ENCODE measurements around the gene PUS7. TPM values are rescaled to one million over a fixed set of nuclear protein-coding genes. Genes with fewer than 3 reads are reported as not detected.
A peak's percentile ranks its signal among the peaks of the same experiment; 100 is the strongest.
"Not testable (repeated sequence)": the region's sequence is repeated elsewhere in the genome, so short reads cannot be mapped to it uniquely, and the experiment has no call there.

PUS7 gene
- total and polyA plus RNA-seq, 4 experiments from 2014 or later: 5.2 to 5.9 (median 5.6) TPM

DNA sequence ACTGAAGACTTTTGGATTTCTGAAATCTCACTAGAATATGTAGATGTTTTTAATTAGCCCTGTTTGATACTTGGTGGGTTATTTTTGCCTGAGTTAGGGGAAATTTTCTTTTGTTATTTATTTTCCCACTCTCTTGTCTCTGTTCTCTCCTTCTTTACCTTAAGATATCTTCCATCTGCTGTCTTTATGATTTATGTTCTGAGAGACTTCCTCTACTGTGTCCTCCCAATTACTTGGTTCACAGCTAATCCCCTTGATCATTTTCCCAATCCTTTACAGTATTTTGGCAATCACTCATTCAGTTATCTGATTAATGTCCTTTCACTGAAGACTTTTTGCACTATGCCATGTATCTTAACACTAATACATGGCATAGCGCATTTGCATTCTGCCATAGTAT is 83.8 kb downstream of the PUS7 start:
- Mint-ChIP-seq H3K9me3 (no peaks in the 10 kb centered on the region), H3K4me3 (no peak overlapping the region), H3K27me3 (no peaks in the 10 kb centered on the region), H3K27ac (peak overlapping the region in 1 of 7 donors; percentile 29), H3K4me1 (peaks cover 0 to 3% (median 1%) of the 10 kb centered on the region in 4 donors), H3K36me3 (no peaks in the 10 kb centered on the region)
- no peaks in the 10 kb centered on the region for H3K36me3 ChIP-seq (ENCODE audit: insufficient read depth, low read length)
- H3K27ac ChIP-seq (ENCODE audit: low read depth, low read length): no peak overlapping the region
- no peak overlapping the region for H3K4me3 ChIP-seq (ENCODE audit: low read length in 2 of 2)
- CTCF ChIA-PET (ENCODE audit: partially characterized antibody): interaction anchor here (1.0 to 1.3 kb wide), 2 partner anchors 8 to 12 kb away, joined by 3 to 4 read pairs; no protein-coding TSS in a partner anchor
- no peaks in the 10 kb centered on the region for H3K9me3 ChIP-seq (ENCODE audit: control insufficient read depth in 1 of 2, low read length in 2 of 2)
- H3K4me1 ChIP-seq (ENCODE audit: insufficient read depth, low read length): no peaks in the 10 kb centered on the region
- DNase-seq: no peak
- intact Hi-C loops (cut with micrococcal nuclease): no loop called here
- no peaks in the 10 kb centered on the region for H3K27me3 ChIP-seq (ENCODE audit: insufficient read depth, low read length)
- POLR2A ChIA-PET (ENCODE audit: partially characterized antibody): interaction anchor here (1.3 kb wide), 1 partner anchor 8 kb away, joined by 4 read pairs; no protein-coding TSS in a partner anchor

DNA sequence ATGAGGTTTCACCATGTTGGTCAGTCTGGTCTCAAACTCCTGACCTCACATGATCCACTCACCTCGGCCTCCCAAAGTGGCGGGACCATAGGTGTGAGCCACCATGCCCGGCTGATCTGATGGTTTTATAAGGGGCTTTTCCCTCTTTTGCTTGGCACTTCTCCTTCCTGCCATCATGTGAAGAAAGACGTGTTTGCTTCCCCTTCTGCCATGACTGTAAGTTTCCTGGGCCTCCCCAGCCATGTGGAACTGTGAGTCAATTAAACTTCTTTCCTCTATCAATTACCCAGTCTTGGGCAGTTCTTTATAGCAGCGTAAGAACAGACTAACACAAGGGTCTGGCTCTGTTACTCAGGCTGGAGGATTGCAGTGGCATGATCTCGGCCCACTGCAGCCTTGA is 84.7 kb downstream of the PUS7 start:
- POLR2A ChIA-PET (ENCODE audit: partially characterized antibody); CTCF ChIA-PET (ENCODE audit: partially characterized antibody); H3K4me3 Mint-ChIP-seq; H3K27me3 ChIP-seq (ENCODE audit: insufficient read depth, low read length); H3K4me1 Mint-ChIP-seq; H3K27ac Mint-ChIP-seq; H3K36me3 ChIP-seq (ENCODE audit: insufficient read depth, low read length); H3K36me3 Mint-ChIP-seq; H3K27me3 Mint-ChIP-seq; DNase-seq; H3K27ac ChIP-seq (ENCODE audit: low read depth, low read length); H3K4me1 ChIP-seq (ENCODE audit: insufficient read depth, low read length); H3K9me3 ChIP-seq (ENCODE audit: control insufficient read depth in 1 of 2, low read length in 2 of 2); H3K4me3 ChIP-seq (ENCODE audit: low read length in 2 of 2); intact Hi-C loops (cut with micrococcal nuclease); H3K9me3 Mint-ChIP-seq: not testable (repeated sequence)

DNA sequence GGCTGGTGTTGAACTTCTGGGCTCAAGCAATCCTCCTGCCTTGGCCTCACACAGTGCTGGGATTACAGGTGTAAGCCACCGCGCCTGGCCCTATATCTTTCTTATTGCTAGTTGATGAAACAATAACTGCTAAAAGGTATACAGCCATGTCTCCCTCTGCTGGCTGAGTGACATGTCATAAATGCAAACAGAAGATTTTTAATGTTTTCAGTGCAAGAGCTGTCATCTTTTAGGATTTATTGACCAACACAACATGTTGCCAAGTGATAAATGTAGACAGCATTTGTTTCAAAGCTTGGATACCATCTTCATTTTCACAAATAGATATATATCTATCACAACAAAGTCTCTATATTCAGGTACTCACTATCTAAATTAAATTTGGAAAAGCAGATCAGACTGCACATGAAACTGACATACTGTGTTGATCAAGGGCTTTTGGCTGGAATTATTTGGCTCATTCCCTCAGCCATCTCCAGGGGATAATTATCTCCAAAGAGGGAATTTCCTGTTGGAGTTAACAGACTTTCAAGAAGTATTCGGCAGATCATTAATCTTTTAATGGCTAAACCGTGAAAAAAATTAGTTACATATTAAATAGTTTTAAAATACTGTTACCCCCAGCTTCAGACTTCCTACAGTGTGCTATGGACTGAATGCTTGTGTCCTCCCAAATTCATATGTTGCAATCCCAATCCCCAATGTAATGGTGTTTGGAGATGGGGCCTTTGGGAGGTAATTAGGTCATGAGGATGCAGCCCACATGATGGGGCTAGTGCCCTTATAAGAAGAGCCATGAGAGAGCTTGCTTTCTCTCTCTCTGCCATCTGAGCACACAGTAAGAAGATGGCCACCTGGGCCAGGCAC is 92.1 kb downstream of the PUS7 start:
- H3K27ac Mint-ChIP-seq: peak overlapping the region in 2 of 7 donors; percentile 22 to 46

DNA sequence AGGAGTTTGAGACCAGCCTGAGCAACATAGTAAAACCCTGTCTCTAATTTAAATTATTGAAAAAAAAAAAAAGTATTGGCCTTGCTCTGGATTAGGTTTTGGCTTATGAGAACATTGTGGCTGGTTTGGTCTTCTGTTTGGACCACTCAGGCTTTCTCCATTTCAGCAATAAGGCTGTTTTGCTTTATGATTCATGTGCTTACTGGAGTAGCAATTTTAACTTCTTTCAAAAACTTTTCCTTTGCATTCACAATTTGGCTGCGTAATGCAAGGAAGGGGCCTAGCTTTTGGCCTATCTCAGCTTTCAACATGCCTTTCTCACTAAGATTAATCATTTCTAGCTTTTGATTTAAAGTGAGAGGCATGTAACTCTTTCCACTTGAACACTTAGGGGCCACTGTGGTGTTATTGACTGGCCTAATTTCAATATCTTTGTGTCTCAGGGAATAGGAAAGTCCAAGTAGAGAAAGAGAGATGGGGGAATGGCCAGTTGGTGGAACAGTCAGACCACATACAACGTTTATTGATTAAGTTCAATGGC is 95.4 kb downstream of the PUS7 start:
- no peaks in the 10 kb centered on the region for H3K36me3 Mint-ChIP-seq
- POLR2A ChIA-PET (ENCODE audit: partially characterized antibody): interaction anchor here (0.8 kb wide), 1 partner anchor 24 kb away, joined by 3 read pairs; no protein-coding TSS in a partner anchor
- H3K9me3 ChIP-seq (ENCODE audit: control insufficient read depth in 1 of 2, low read length in 2 of 2): no peaks in the 10 kb centered on the region
- no peaks in the 10 kb centered on the region for H3K36me3 ChIP-seq (ENCODE audit: insufficient read depth, low read length)
- peaks cover 3 to 8% (median 6%) of the 10 kb centered on the region in 4 donors for H3K4me1 Mint-ChIP-seq
- CTCF ChIA-PET (ENCODE audit: partially characterized antibody): interaction anchor here (1.4 kb wide), 2 partner anchors 12 to 446 kb away, joined by 4 to 5 read pairs; no protein-coding TSS in a partner anchor
- no peak for DNase-seq
- H3K4me3 Mint-ChIP-seq: no peak overlapping the region
- H3K27ac Mint-ChIP-seq: peak overlapping the region in 1 of 7 donors; percentile 8
- no peak overlapping the region for H3K4me3 ChIP-seq (ENCODE audit: low read length in 2 of 2)
- no peak overlapping the region for H3K27ac ChIP-seq (ENCODE audit: low read depth, low read length)
- no peaks in the 10 kb centered on the region for H3K27me3 ChIP-seq (ENCODE audit: insufficient read depth, low read length)
- no peaks in the 10 kb centered on the region for H3K27me3 Mint-ChIP-seq
- intact Hi-C loops (cut with micrococcal nuclease): no loop called here
- H3K9me3 Mint-ChIP-seq: no peaks in the 10 kb centered on the region
- H3K4me1 ChIP-seq (ENCODE audit: insufficient read depth, low read length): peaks cover 5% of the 10 kb centered on the region

More for the DNA sequence above, 92.1 kb downstream of the PUS7 start:
- no peaks in the 10 kb centered on the region for H3K36me3 Mint-ChIP-seq
- Histone ChIP-seq H3K4me1 (ENCODE audit: insufficient read depth, low read length) (peaks cover 5% of the 10 kb centered on the region), H3K27ac (ENCODE audit: low read depth, low read length) (no peak overlapping the region), H3K9me3 (ENCODE audit: control insufficient read depth in 1 of 2, low read length in 2 of 2) (no peaks in the 10 kb centered on the region), H3K27me3 (ENCODE audit: insufficient read depth, low read length) (no peaks in the 10 kb centered on the region), H3K36me3 (ENCODE audit: insufficient read depth, low read length) (no peaks in the 10 kb centered on the region), H3K4me3 (ENCODE audit: low read length in 2 of 2) (no peak overlapping the region)
- no peaks in the 10 kb centered on the region for H3K9me3 Mint-ChIP-seq
- H3K4me1 Mint-ChIP-seq: peaks cover 3 to 8% (median 4%) of the 10 kb centered on the region in 4 donors
- DNase-seq: peak; percentile 49 to 58 (median 56)
- POLR2A ChIA-PET (ENCODE audit: partially characterized antibody): interaction anchor here (1.0 to 2.3 kb wide), 8 partner anchors 9 to 449 kb away, joined by 3 to 9 read pairs (median 4); partner anchors contain the start of gene RINT1
- H3K4me3 Mint-ChIP-seq: no peak overlapping the region
- intact Hi-C loops (cut with micrococcal nuclease): loop anchor here (1.0 to 2.0 kb wide), 5 partner anchors 58 to 507 kb away; no protein-coding TSS in a partner anchor
- no peaks in the 10 kb centered on the region for H3K27me3 Mint-ChIP-seq
- CTCF ChIA-PET (ENCODE audit: partially characterized antibody): interaction anchor here (0.6 to 3.4 kb wide), 44 partner anchors 8 to 509 kb away, joined by 3 to 39 read pairs (median 4); partner anchors contain the start of gene RINT1

DNA sequence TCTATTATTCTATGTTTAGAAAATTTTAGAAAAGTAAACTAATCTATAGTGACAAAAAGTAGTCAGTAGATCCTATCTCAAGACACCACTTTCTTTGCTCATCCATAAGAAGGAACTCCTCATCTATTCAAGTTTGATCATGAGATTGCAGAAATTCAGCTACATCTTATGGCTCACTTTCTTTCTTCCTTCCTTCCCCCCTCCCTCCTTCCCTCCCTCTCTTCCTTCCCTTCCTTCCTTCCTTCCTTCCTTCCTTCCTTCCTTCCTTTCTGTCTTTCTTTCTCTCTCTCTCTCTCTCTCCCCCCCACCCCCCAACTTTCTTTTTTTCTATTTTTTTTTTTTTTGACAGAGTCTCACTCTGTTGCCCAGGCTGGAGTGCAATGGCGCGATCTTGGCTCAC is 98.1 kb downstream of the PUS7 start:
- Histone ChIP-seq H3K9me3 (ENCODE audit: control insufficient read depth in 1 of 2, low read length in 2 of 2) (no peaks in the 10 kb centered on the region), H3K36me3 (ENCODE audit: insufficient read depth, low read length) (no peaks in the 10 kb centered on the region), H3K27me3 (ENCODE audit: insufficient read depth, low read length) (no peaks in the 10 kb centered on the region), H3K27ac (ENCODE audit: low read depth, low read length) (no peak overlapping the region), H3K4me1 (ENCODE audit: insufficient read depth, low read length) (no peaks in the 10 kb centered on the region), H3K4me3 (ENCODE audit: low read length in 2 of 2) (no peak overlapping the region)
- Mint-ChIP-seq H3K4me3 (no peak overlapping the region), H3K9me3 (peaks cover 0 to 2% (median 0%) of the 10 kb centered on the region in 8 donors), H3K4me1 (peaks cover 0 to 4% (median 0%) of the 10 kb centered on the region in 4 donors), H3K27ac (no peak overlapping the region), H3K36me3 (no peaks in the 10 kb centered on the region), H3K27me3 (no peaks in the 10 kb centered on the region)
- DNase-seq: no peak
- intact Hi-C loops (cut with micrococcal nuclease): no loop called here
- CTCF ChIA-PET (ENCODE audit: partially characterized antibody): interaction anchor here (0.9 kb wide), 1 partner anchor 9 kb away, joined by 3 read pairs; no protein-coding TSS in a partner anchor
- POLR2A ChIA-PET (ENCODE audit: partially characterized antibody): no interaction called here

DNA sequence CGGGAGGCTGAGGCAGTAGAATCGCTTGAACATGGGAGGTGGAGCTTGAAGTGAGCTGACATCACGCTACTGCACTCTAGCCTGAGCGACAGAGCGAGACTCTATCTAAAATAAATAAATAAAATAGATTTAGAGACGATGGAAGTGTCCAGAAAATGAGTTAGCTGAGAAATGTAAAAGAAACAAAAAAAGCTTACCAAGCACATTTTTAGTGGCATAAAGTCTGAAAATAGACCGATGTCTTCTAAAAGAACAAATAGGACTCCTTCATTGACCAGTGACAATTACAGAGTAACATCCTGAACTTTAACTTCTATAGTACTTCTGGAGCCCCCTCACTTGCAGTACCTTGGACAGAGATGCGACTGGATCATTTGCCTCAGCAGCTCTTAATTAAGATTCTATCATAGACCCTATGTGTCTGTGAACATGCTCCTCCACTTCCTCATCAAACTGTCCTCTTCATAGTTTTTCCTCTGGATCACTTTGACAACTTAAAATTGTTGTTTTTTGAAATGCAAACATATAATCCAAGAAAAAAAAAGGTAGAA is 108.1 kb downstream of the PUS7 start:
- H3K27ac Mint-ChIP-seq: no peak overlapping the region
- intact Hi-C loops (cut with micrococcal nuclease): no loop called here
- Histone ChIP-seq H3K27ac (ENCODE audit: low read depth, low read length) (no peak overlapping the region), H3K27me3 (ENCODE audit: insufficient read depth, low read length) (no peaks in the 10 kb centered on the region), H3K4me3 (ENCODE audit: low read length in 2 of 2) (no peak overlapping the region), H3K4me1 (ENCODE audit: insufficient read depth, low read length) (no peaks in the 10 kb centered on the region), H3K9me3 (ENCODE audit: control insufficient read depth in 1 of 2, low read length in 2 of 2) (no peaks in the 10 kb centered on the region), H3K36me3 (ENCODE audit: insufficient read depth, low read length) (no peaks in the 10 kb centered on the region)
- ChIA-PET POLR2A (ENCODE audit: partially characterized antibody) (interaction anchor here (0.5 to 0.6 kb wide), 2 partner anchors 136 to 138 kb away, joined by 3 to 4 read pairs; no protein-coding TSS in a partner anchor), CTCF (ENCODE audit: partially characterized antibody) (interaction anchor here (2.5 to 2.8 kb wide), 2 partner anchors 15 to 16 kb away, joined by 10 to 13 read pairs; no protein-coding TSS in a partner anchor)
- no peaks in the 10 kb centered on the region for H3K36me3 Mint-ChIP-seq
- no peak for DNase-seq
- H3K9me3 Mint-ChIP-seq: no peaks in the 10 kb centered on the region
- no peak overlapping the region for H3K4me3 Mint-ChIP-seq
- H3K27me3 Mint-ChIP-seq: no peaks in the 10 kb centered on the region
- H3K4me1 Mint-ChIP-seq: peaks cover 0 to 4% (median 3%) of the 10 kb centered on the region in 4 donors

DNA sequence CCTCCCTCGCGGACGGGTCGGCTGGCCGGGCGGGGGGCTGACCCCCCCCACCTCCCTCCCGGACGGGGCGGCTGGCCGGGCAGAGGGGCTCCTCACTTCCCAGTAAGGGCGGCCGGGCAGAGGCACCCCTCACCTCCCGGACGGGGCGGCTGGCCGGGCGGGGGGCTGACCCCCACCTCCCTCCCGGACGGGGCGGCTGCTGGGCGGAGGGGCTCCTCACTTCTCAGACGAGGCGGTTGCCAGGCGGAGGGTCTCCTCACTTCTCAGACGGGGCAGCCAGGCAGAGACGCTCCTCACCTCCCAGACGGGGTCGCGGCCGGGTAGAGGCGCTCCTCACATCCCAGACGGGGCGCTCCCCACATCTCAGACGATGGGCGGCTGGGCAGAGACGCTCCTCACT is 111.3 kb downstream of the PUS7 start:
- H3K27ac Mint-ChIP-seq; H3K36me3 Mint-ChIP-seq; POLR2A ChIA-PET (ENCODE audit: partially characterized antibody); H3K4me1 ChIP-seq (ENCODE audit: insufficient read depth, low read length); H3K9me3 Mint-ChIP-seq; H3K4me3 Mint-ChIP-seq; CTCF ChIA-PET (ENCODE audit: partially characterized antibody); H3K27ac ChIP-seq (ENCODE audit: low read depth, low read length); H3K27me3 ChIP-seq (ENCODE audit: insufficient read depth, low read length); H3K27me3 Mint-ChIP-seq; H3K4me3 ChIP-seq (ENCODE audit: low read length in 2 of 2); DNase-seq; H3K36me3 ChIP-seq (ENCODE audit: insufficient read depth, low read length); H3K4me1 Mint-ChIP-seq; intact Hi-C loops (cut with micrococcal nuclease); H3K9me3 ChIP-seq (ENCODE audit: control insufficient read depth in 1 of 2, low read length in 2 of 2): not testable (repeated sequence)
